Astrocyte (in vitro differentiated cells and primary cell): ENCODE measurements around the gene THRA. TPM values are rescaled to one million over a fixed set of nuclear protein-coding genes. Genes with fewer than 3 reads are reported as not detected.
A peak's percentile ranks its signal among the peaks of the same experiment; 100 is the strongest.

Source experiments
- DNase-seq: peaks from one replicate; pipeline ENCODE4 v3.0.0-alpha.2; 2010; ENCODE audit warnings: low read depth
- FAIRE-seq: peaks from 2 replicates; lab custom pipeline; 2011; peaks lifted over from hg19 to GRCh38; lab: Jason Lieb, UNC
- H2AFZ ChIP-seq: 2 replicates; pipeline ENCODE4 v1.6.0; 2012; ENCODE audit warnings: low read depth, low read length, inconsistent platforms
- H3K27ac ChIP-seq: 2 replicates; pipeline ENCODE4 v1.5.1; 2011; ENCODE audit warnings: low read depth, low read length, inconsistent platforms
- H3K27me3 ChIP-seq: 2 replicates; pipeline ENCODE4 v1.6.0; 2011; ENCODE audit warnings: low read length, inconsistent platforms; ENCODE audit not compliant: insufficient read depth
- H3K36me3 ChIP-seq: 2 replicates; pipeline ENCODE4 v1.5.1; 2011; ENCODE audit warnings: low read length, inconsistent platforms; ENCODE audit not compliant: insufficient read depth
- H3K4me1 ChIP-seq: 2 replicates; pipeline ENCODE4 v1.5.1; 2011; ENCODE audit warnings: low read length, inconsistent platforms; ENCODE audit not compliant: insufficient read depth
- H3K4me2 ChIP-seq: 2 replicates; pipeline ENCODE4 v1.6.0; 2012; ENCODE audit warnings: low read length, inconsistent platforms
- H3K4me3 ChIP-seq: 2 replicates; pipeline ENCODE4 v1.5.1; 2011; ENCODE audit warnings: low read depth, mild to moderate bottlenecking, low read length, inconsistent platforms; ENCODE audit not compliant: insufficient read depth
- H3K79me2 ChIP-seq: 2 replicates; pipeline ENCODE4 v1.6.0; 2012; ENCODE audit warnings: mild to moderate bottlenecking, low read length, inconsistent platforms; ENCODE audit not compliant: insufficient read depth
- H3K9ac ChIP-seq: 2 replicates; pipeline ENCODE4 v1.6.0; 2012; ENCODE audit warnings: mild to moderate bottlenecking, low read length, inconsistent platforms
- H3K9me3 ChIP-seq: 2 replicates; pipeline ENCODE4 v1.5.1; 2012; ENCODE audit warnings: low read depth, mild to moderate bottlenecking, low read length, inconsistent platforms; ENCODE audit not compliant: insufficient read depth
- H4K20me1 ChIP-seq: 2 replicates; pipeline ENCODE4 v1.6.0; 2012; ENCODE audit warnings: low read length, inconsistent platforms; ENCODE audit not compliant: insufficient read depth
- H3K27ac Mint-ChIP-seq: one replicate; pipeline ENCODE4 v1.8.0; 2021; ENCODE audit warnings: mild to moderate bottlenecking, mixed read lengths; ENCODE audit not compliant: unreplicated experiment
- H3K27me3 Mint-ChIP-seq: one replicate; pipeline ENCODE4 v1.8.0; 2021; ENCODE audit warnings: low read depth, mixed read lengths; ENCODE audit not compliant: unreplicated experiment
- H3K36me3 Mint-ChIP-seq: one replicate; pipeline ENCODE4 v1.8.0; 2021; ENCODE audit warnings: low read depth, mixed read lengths; ENCODE audit not compliant: unreplicated experiment
- H3K4me1 Mint-ChIP-seq: one replicate; pipeline ENCODE4 v1.8.0; 2021; ENCODE audit warnings: low read depth, mixed read lengths; ENCODE audit not compliant: unreplicated experiment
- H3K4me3 Mint-ChIP-seq: one replicate; pipeline ENCODE4 v1.8.0; 2021; ENCODE audit warnings: mild to moderate bottlenecking, moderate library complexity, mixed read lengths; ENCODE audit not compliant: unreplicated experiment
- H3K9me3 Mint-ChIP-seq: one replicate; pipeline ENCODE4 v1.8.0; 2021; ENCODE audit warnings: mild to moderate bottlenecking, mixed read lengths; ENCODE audit not compliant: unreplicated experiment
- CTCF ChIP-seq: IDR thresholded peaks from 2 replicates; pipeline ENCODE4 v1.5.1; 2011; ENCODE audit warnings: low read depth, mild to moderate bottlenecking, inconsistent platforms, low read length, moderate library complexity; ENCODE audit not compliant: insufficient read depth
- EZH2 ChIP-seq: IDR thresholded peaks from 2 replicates; pipeline ENCODE4 v1.6.1; 2012; ENCODE audit warnings: mild to moderate bottlenecking, low read length, inconsistent platforms; ENCODE audit not compliant: insufficient read depth
- total RNA-seq: library from RNA; stranded (reverse); gene quantifications from 2 replicates; pipeline ENCODE4 v1.2.1, GENCODE V29; 2021

The THRA gene
- total RNA-seq, 1 donor from 2014 or later: 16.7 TPM

- no peak overlapping the region for H3K27ac Mint-ChIP-seq
- FAIRE-seq (no peak), DNase-seq (no peak)
- H2AFZ ChIP-seq: no peak overlapping the region
- H3K9me3 ChIP-seq: no peaks in the 10 kb centered on the region
- no peak overlapping the region for H3K4me2 ChIP-seq
- no peaks in the 10 kb centered on the region for H3K27me3 Mint-ChIP-seq
- no peak overlapping the region for H3K9ac ChIP-seq
- H3K36me3 ChIP-seq: peaks cover 11% of the 10 kb centered on the region
- no peak overlapping the region for H3K4me3 Mint-ChIP-seq
- H3K4me3 ChIP-seq: no peak overlapping the region
- H4K20me1 ChIP-seq: peaks cover 4% of the 10 kb centered on the region
- TF ChIP-seq CTCF (no peak), EZH2 (no peak)
- H3K79me2 ChIP-seq: no peaks in the 10 kb centered on the region
- peaks cover 62% of the 10 kb centered on the region for H3K4me1 ChIP-seq
- peaks cover 17% of the 10 kb centered on the region for H3K36me3 Mint-ChIP-seq
- no peaks in the 10 kb centered on the region for H3K9me3 Mint-ChIP-seq
- H3K27ac ChIP-seq: no peak overlapping the region
- no peaks in the 10 kb centered on the region for H3K27me3 ChIP-seq
- H3K4me1 Mint-ChIP-seq: peaks cover 13% of the 10 kb centered on the region
Observed at GRCh38 chr17:40022961-40023541, 39.7 kb upstream of the THRA start.

GRCh38 chr17:40023590-40024292 is 39.0 kb upstream of the THRA start:
- H3K4me1 ChIP-seq: peaks cover 55% of the 10 kb centered on the region
- H3K9ac ChIP-seq: no peak overlapping the region
- no peak overlapping the region for H3K27ac ChIP-seq
- H3K27me3 ChIP-seq: no peaks in the 10 kb centered on the region
- TF ChIP-seq EZH2 (no peak), CTCF (no peak)
- no peak overlapping the region for H2AFZ ChIP-seq
- FAIRE-seq (no peak), DNase-seq (no peak)
- Mint-ChIP-seq H3K27ac (no peak overlapping the region), H3K4me3 (no peak overlapping the region), H3K4me1 (peaks cover 13% of the 10 kb centered on the region), H3K27me3 (no peaks in the 10 kb centered on the region), H3K36me3 (peaks cover 20% of the 10 kb centered on the region), H3K9me3 (no peaks in the 10 kb centered on the region)
- no peaks in the 10 kb centered on the region for H3K79me2 ChIP-seq
- peaks cover 4% of the 10 kb centered on the region for H4K20me1 ChIP-seq
- peaks cover 12% of the 10 kb centered on the region for H3K36me3 ChIP-seq
- H3K4me2 ChIP-seq: no peak overlapping the region
- H3K9me3 ChIP-seq: no peaks in the 10 kb centered on the region
- H3K4me3 ChIP-seq: no peak overlapping the region

- H3K4me3 ChIP-seq: no peak overlapping the region
- H3K27me3 ChIP-seq: no peaks in the 10 kb centered on the region
- H2AFZ ChIP-seq: no peak overlapping the region
- H3K36me3 Mint-ChIP-seq: peaks cover 22% of the 10 kb centered on the region
- H3K27ac Mint-ChIP-seq: no peak overlapping the region
- peaks cover 17% of the 10 kb centered on the region for H3K36me3 ChIP-seq
- no peak for FAIRE-seq
- peak overlapping the region; percentile 62 for H3K27ac ChIP-seq
- H3K4me2 ChIP-seq: peak overlapping the region; percentile 38
- H3K4me1 Mint-ChIP-seq: peaks cover 10% of the 10 kb centered on the region
- TF ChIP-seq CTCF (no peak), EZH2 (no peak)
- H3K9ac ChIP-seq: peak overlapping the region; percentile 25
- DNase-seq: peak; percentile 22
- H3K4me3 Mint-ChIP-seq: no peak overlapping the region
- H3K9me3 ChIP-seq: no peaks in the 10 kb centered on the region
- H3K27me3 Mint-ChIP-seq: no peaks in the 10 kb centered on the region
- no peaks in the 10 kb centered on the region for H3K9me3 Mint-ChIP-seq
- peaks cover 7% of the 10 kb centered on the region for H4K20me1 ChIP-seq
- peaks cover 43% of the 10 kb centered on the region for H3K4me1 ChIP-seq
- H3K79me2 ChIP-seq: no peaks in the 10 kb centered on the region
Observed at GRCh38 chr17:40024901-40025300, 37.9 kb upstream of the THRA start.
